ENCODE measurements around the gene CDH24. TPM values are rescaled to one million over a fixed set of nuclear protein-coding genes. Genes with fewer than 3 reads are reported as not detected.

Gene CDH24
- total and polyA plus RNA-seq, 2 of the 8 experiments (the other 6 are each of a cell fraction or from before 2014, with no cell fraction given) = 18.1 to 27.6 TPM

DNA sequence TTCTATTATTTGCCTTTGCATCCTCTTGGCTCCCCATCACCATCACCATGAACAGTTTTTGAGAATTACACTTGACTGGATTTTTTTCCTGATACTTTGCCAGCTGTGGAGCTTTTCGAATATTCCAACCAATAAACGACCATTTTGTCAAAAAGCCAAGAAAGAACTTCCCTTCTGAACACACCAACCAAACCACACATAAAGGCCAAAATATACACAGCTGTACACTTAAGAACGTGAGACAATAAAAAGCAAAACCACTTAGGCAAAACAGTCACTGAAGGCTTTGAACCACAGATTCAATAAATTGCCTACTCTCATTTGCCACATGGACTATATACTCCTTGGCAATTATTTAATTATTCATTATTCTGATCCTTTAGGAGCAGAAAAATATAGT is 48.5 kb downstream of the CDH24 start:
- Histone ChIP-seq H4K20me1 (replicated peaks in 1 of 2; ENCODE audit: control insufficient read depth in 1 of 2, insufficient read depth in 2 of 2, low read length in 2 of 2) (no peaks in the 10 kb centered on the region), H3K79me1 (ENCODE audit: low read depth, low read length) (no peaks in the 10 kb centered on the region), H3K4me2 (ENCODE audit: insufficient read depth in 1 of 2, low read depth in 2 of 2, low read length in 2 of 2) (no peak overlapping the region), H3K9ac (replicated peaks in 1 of 4; ENCODE audit: extremely low read depth in 1 of 4, low read depth in 3 of 4, low read length in 3 of 4) (no peak overlapping the region), H3K23ac (ENCODE audit: insufficient read length) (no peak overlapping the region), H3K56ac (replicated peaks; ENCODE audit: insufficient read length, low read depth, low read length) (no peak overlapping the region), H4K91ac (replicated peaks; ENCODE audit: insufficient read length, low read length) (no peak overlapping the region), H3K23me2 (ENCODE audit: low read depth, low read length) (peaks cover 6% of the 10 kb centered on the region), H3K4me1 (replicated peaks in 1 of 4; ENCODE audit: control insufficient read depth in 3 of 4, insufficient read depth in 4 of 4, low read length in 3 of 4) (peaks cover 4 to 7% (median 6%) of the 10 kb centered on the region in 4 experiments; a peak in 4 of 7 replicates), H3K9me3 (ENCODE audit: insufficient read depth in 2 of 2, low read depth in 1 of 2, low read length in 1 of 2) (no peaks in the 10 kb centered on the region), H2BK120ac (replicated peaks; ENCODE audit: low read depth, low read length) (no peak overlapping the region), H2AFZ (ENCODE audit: low read length) (no peak overlapping the region), H3K27ac (ENCODE audit: low read depth, low read length) (no peak overlapping the region), H4K8ac (ENCODE audit: extremely low read depth, insufficient read depth, low read length) (no peak overlapping the region), H3K4me3 (ENCODE audit: extremely low read depth in 1 of 4, insufficient read depth in 2 of 4, low read depth in 3 of 4, low read length in 4 of 4) (no peak overlapping the region), H4K5ac (ENCODE audit: insufficient read length, low read depth, low read length) (no peak overlapping the region), H3K36me3 (ENCODE audit: control insufficient read depth in 2 of 4, insufficient read depth in 4 of 4, low read length in 3 of 4) (no peaks in the 10 kb centered on the region), H3K4ac (replicated peaks; ENCODE audit: insufficient read length, low read depth, low read length) (no peak overlapping the region), H2BK5ac (ENCODE audit: low read depth, low read length) (no peak overlapping the region), H2BK15ac (ENCODE audit: low read length) (no peak overlapping the region), H2BK12ac (ENCODE audit: low read depth, low read length) (no peak overlapping the region), H2BK20ac (ENCODE audit: low read length) (no peak overlapping the region), H3K14ac (ENCODE audit: insufficient read length) (no peak overlapping the region), H2AK5ac (ENCODE audit: low read depth, low read length) (no peak overlapping the region), H3K27me3 (replicated peaks in 1 of 4; ENCODE audit: control insufficient read depth in 3 of 4, extremely low read depth in 1 of 4, insufficient read depth in 3 of 4, low read length in 3 of 4) (no peaks in the 10 kb centered on the region), H3K79me2 (ENCODE audit: control insufficient read depth in 1 of 2, insufficient read depth in 2 of 2, low read length in 2 of 2) (no peaks in the 10 kb centered on the region), H3K18ac (ENCODE audit: extremely low read depth, low read length) (no peak overlapping the region)
- DNase-seq (ENCODE audit: low read depth in 1 of 2, low spot score in 2 of 2) (no peak), FAIRE-seq (no peak)
- ChIA-PET CTCF (ENCODE audit: partially characterized antibody) (interaction anchor here (3.5 to 4.1 kb wide), 2 partner anchors 14 to 32 kb away, joined by 18 to 60 read pairs; partner anchors contain the start of gene PSMB11), POLR2A (ENCODE audit: partially characterized antibody) (interaction anchor here (1.2 to 4.1 kb wide), 6 partner anchors 8 to 34 kb away, joined by 3 to 99 read pairs (median 47); partner anchors contain the start of genes AJUBA and PSMB11)
- 93% methylated on average over 3 of the region's 3 CpGs; no CpG with 5 or more reads in 1 of the 2 experiments for WGBS, 2 experiments (ENCODE audit: extremely low coverage in 1 of 2, insufficient coverage in 1 of 2, insufficient read length in 1 of 2, insufficient replicate concordance in 2 of 2, low coverage in 1 of 2, low lambda C conversion rate in 2 of 2, missing lambda C conversion rate in 1 of 2)
- TF ChIP-seq GTF2F1 (IDR thresholded peaks at IDR 0.05; ENCODE audit: borderline replicate concordance, low read depth, low read length) (no peak), EP300 (IDR thresholded peaks at IDR 0.05; ENCODE audit: borderline replicate concordance in 1 of 2, low read depth in 2 of 2, low read length in 2 of 2) (no peak), CHD1 (IDR thresholded peaks at IDR 0.05; ENCODE audit: low read depth, low read length) (no peak), CHD2 (IDR thresholded peaks at IDR 0.05; ENCODE audit: low read length) (no peak), RBBP5 (IDR thresholded peaks at IDR 0.05; ENCODE audit: borderline replicate concordance, low read depth, low read length) (no peak), CBX8 (IDR thresholded peaks at IDR 0.05; ENCODE audit: borderline replicate concordance, low read depth, low read length) (no peak), KDM5A (IDR thresholded peaks at IDR 0.05; ENCODE audit: low read length) (no peak), MAFK (IDR thresholded peaks at IDR 0.05; ENCODE audit: low read depth, low read length) (no peak), POU5F1 (IDR thresholded peaks at IDR 0.05; ENCODE audit: low read depth, low read length) (no peak), NANOG (IDR thresholded peaks at IDR 0.05; ENCODE audit: insufficient read depth, low read depth, low read length, poor library complexity, severe bottlenecking) (no peak), SP2 (IDR thresholded peaks at IDR 0.05; ENCODE audit: low read length) (no peak), NRF1 (IDR thresholded peaks at IDR 0.05; ENCODE audit: low read depth, low read length) (no peak), KDM1A (IDR thresholded peaks at IDR 0.05; ENCODE audit: borderline replicate concordance, low read length) (no peak)
- TF ChIP-seq, protein P1, sequence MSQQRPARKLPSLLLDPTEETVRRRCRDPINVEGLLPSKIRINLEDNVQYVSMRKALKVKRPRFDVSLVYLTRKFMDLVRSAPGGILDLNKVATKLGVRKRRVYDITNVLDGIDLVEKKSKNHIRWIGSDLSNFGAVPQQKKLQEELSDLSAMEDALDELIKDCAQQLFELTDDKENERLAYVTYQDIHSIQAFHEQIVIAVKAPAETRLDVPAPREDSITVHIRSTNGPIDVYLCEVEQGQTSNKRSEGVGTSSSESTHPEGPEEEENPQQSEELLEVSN (IDR thresholded peaks at IDR 0.05) = no peak

All from H1 (cell line).